Adrenal gland (tissue), 5 donors: ENCODE data around the gene GGN.

Experiments
- POLR2A ChIP-seq, 2 donors: fragments of 450-650 bp; IDR thresholded peaks; one replicate each; pipeline ENCODE4 v1.6.1; 2017; ENCODE audit warnings: antibody characterized with exemption in 2 of 2, mild to moderate bottlenecking in 2 of 2, moderate library complexity in 1 of 2
- TF ChIP-seq, protein P1 (sequence below), 6 experiments: fragments of 450-650 bp in 4 of 6; fragments of 200-600 bp in 2 of 6; sonication (generic) in 1 of 6; IDR thresholded peaks; 1 replicate in 5 of 6; 2 replicates in 1 of 6; pipeline versions ENCODE4 v1.5.1 to v1.8.0; 2016 to 2021; ENCODE audit warnings: antibody characterized with exemption in 6 of 6, mild to moderate bottlenecking in 2 of 6, moderate library complexity in 1 of 6
- donor health status: DM: no; HTN: no; CAD: no.

DNA sequence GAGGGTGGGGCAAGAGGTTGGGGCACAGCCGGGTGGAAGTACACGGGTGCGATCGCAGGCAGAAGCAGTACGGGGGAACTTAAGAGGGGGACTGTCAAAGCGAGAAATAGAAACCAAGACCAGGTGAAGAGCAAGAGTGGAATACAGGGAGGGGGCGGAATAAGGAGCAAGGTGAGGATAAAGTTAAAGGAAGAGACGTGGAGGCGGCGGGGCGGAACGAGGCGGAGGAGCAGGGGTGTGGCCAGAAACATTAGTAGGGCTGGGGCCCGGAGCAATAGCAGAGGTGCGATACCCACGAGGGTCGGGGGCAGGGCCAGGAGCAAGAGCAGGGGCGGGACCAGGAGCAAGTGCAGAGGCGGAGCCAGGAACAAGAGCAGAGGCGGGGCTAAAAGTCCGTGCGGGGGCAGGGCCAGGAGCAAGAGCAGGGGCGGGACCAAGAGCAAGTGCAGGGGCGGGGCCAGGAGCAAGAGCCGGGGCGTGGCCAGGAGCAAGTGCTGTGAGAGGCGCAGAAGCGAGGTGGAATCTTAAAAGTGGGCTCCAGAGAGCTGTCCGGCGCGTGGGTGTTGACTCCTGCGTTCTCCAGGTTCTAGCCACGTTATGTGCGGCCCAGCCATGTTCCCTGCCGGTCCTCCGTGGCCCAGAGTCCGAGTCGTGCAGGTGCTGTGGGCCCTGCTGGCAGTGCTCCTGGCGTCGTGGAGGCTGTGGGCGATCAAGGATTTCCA lies 51.0 kb downstream of the GGN start:
- TF ChIP-seq, protein P1, sequence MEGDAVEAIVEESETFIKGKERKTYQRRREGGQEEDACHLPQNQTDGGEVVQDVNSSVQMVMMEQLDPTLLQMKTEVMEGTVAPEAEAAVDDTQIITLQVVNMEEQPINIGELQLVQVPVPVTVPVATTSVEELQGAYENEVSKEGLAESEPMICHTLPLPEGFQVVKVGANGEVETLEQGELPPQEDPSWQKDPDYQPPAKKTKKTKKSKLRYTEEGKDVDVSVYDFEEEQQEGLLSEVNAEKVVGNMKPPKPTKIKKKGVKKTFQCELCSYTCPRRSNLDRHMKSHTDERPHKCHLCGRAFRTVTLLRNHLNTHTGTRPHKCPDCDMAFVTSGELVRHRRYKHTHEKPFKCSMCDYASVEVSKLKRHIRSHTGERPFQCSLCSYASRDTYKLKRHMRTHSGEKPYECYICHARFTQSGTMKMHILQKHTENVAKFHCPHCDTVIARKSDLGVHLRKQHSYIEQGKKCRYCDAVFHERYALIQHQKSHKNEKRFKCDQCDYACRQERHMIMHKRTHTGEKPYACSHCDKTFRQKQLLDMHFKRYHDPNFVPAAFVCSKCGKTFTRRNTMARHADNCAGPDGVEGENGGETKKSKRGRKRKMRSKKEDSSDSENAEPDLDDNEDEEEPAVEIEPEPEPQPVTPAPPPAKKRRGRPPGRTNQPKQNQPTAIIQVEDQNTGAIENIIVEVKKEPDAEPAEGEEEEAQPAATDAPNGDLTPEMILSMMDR (IDR thresholded peaks at IDR 0.05): no peak
- TF ChIP-seq POLR2A (IDR thresholded peaks at IDR 0.05): no peak
